Stimulated activated CD8-positive, alpha-beta memory T cell treated with anti-CD3 and anti-CD28 coated beads, Interleukin-15, amount 100 ng/mL, for 48 hours (primary cell): Measurements from ENCODE around the gene FOXK2.
"Not testable (repeated sequence)": the region's sequence is repeated elsewhere in the genome, so short reads cannot be mapped to it uniquely, and the experiment has no call there.

ENCODE experiments used
- DNase-seq, 2 donors: peaks; one replicate each; pipeline ENCODE4 v3.0.0-alpha.2; 2020; ENCODE audit warnings: low read depth in 2 of 2

Gene FOXK2

DNA sequence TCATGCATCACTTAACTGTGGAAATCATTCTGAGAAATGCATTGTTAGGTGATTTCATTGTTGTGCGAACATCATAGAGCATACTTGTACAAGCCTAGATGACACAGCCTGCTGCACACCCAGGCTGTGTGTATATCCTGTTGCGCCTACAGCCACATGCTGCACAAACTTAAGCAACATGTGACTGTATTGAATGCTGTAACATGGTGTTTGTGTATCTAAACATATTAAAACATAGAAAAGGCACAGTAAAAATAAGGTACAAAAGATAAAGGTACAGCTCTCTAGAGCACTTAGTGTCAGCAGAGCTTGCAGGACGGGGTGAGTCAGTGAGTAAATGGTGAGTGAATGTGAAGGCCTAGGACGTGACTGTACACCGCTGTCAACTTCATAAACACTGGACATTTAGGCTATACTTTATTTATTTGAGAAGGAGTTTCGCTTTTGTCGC is 11.9 kb downstream of the FOXK2 start:
- no peak for DNase-seq

GRCh38 chr17:82534401-82534812 is 14.9 kb downstream of the FOXK2 start:
- no peak for DNase-seq

DNA sequence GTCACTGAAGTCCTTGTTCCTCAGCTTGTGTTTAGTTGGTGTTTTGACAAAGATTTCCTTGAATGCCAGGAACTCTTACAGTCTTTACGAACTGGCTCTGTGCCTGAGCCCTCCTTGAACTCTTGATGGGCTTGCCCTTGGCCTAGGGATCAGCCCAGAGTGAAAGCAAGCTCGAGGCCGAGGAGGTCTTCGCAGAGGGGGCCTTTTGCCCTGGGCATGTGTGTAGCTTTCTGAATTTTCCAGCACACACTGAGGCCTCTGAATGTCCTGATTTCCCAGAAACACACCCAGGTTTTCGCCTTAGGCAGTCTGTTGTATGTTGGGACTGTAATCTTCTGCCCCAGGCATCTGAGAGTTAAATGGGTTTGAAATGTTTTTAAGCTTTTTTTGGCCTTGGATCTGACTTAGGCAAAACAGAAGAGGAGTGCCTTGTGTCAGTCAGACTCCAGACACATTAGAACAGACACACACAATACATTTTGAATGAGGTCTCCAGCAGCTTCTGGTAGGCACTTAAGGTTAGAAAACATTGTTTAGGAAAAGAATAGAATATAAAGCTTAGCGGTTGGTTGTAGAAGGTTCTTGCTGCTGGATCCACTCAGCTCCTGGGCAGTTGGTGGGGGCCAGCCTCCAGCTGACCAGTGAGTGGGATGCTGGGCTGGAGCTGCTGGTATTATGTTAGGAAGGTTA is 17.1 kb downstream of the FOXK2 start:
- no peak for DNase-seq

DNA sequence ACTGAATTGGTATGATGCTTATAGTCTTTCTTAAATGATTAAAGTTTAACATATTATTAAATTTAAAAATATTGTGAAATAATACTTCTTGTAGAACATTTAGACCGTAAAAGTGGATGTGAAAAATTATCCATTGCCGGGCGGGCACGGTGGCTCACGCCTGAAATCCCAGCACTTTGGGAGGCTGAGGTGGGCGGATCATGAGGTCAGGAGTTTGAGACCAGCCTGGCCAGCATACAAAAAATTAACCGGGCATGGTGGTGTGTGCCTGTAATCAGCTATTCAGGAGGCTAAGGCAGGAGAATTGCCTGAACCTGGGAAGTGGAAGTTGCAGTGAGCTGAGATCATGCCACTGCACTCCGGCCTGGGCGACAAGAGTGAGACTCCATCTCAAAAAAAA is 17.7 kb downstream of the FOXK2 start:
- not testable (repeated sequence) for DNase-seq

- DNase-seq, result not testable (repeated sequence)
Observed at GRCh38 chr17:82539076-82539475, 19.5 kb downstream of the FOXK2 start.

DNA sequence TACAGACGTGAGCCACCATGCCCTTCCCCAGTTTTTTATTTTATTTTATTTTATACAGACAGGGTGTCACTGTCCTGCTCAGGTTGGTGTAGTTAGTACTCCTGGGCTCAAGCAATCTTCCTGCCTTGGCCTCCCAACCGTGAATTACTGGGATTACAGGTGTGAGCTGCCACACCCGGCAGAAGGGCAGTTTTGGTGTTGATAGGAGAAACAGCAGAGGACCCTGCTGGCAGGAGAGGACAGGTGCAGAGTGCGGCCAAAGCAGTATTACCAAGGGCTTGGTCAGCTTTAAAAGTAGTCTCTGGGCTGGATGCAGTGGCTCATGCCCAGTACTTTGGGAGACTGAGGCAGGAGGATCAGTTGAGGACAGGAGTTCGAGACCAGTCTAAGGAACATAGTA is 22.9 kb downstream of the FOXK2 start:
- no peak for DNase-seq

DNA sequence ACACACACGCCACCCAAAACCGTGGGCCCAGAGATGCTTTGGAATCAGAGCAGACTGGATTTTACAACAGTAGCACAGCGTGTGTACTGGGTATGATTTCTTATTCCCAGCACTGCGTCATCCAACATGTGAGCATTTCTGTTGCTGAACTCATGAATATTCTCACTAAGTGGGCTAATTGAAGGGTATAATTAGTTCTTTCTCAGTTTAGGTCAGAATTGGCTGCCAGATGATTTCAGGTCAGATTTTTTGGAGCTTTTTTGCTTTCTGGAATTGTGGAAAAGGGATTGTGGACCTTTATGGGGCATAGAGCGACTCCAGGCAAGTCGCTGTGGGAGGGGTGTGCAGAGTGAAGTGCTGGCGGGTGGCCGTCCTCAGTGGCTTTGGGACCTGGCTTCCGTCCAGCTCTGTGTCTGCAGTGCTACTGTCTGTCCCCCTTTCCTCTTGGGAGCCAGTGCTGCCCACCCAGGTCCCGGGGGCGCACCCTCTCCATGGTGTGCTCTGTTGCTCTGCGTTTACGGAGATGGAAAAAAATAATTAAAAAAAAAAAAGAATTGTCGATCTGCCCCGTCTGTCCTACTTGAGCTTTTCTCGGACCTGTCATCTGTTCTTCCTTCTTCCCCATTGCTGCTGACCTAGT is 25.0 kb downstream of the FOXK2 start:
- DNase-seq, result no peak

DNA sequence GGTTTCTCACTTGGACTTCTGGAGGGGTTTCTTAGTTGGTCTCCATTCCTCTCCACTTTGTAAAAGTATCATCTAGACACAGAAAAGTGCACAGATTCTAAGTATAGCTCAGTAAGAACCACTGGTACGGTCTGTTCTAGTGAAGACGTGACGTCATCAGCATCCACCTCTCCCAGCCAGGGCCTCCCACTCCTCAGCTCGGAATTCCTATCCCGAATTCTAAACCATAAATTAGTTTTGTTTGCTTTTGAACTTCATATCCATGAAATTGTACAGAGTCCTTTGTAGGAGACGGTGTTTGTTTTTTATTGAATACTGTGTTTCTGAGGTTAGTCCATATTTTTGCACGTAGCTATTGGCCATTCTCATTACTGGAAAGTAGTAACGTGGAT is 25.5 kb downstream of the FOXK2 start:
- no peak for DNase-seq

- no peak for DNase-seq
Observed at GRCh38 chr17:82547981-82548380, 28.4 kb downstream of the FOXK2 start.

DNA sequence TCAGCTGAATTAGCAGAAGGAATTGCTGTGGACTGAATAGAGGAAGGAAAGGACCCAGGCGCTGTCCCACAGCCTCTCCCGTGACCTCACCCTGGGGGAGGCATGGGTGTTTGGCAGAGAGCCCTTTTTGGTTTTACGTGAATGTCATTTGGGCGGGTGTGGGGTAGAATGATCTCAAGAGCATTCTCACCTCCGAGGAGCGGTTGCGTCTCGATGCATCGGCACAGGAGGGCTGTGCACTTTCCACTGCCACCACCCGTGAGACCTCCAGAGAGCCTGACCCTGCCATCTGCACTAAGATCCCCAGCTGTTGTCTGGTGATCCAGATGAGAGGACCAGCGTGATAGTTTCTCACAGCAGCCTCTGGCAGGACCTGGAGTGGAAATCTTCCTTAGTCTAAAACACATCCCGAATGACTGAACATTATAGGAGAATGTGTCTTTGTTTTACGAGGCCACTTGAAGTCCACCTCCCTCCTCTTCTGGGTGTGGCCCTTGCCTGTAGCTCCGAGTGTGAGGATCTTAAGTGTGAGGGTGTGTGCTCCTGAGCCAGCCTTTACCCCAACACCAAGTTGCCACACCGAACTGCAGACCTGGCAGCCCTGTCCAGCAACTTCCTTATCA is 29.3 kb downstream of the FOXK2 start:
- peak in 1 of 2 donors; percentile 9 for DNase-seq

DNA sequence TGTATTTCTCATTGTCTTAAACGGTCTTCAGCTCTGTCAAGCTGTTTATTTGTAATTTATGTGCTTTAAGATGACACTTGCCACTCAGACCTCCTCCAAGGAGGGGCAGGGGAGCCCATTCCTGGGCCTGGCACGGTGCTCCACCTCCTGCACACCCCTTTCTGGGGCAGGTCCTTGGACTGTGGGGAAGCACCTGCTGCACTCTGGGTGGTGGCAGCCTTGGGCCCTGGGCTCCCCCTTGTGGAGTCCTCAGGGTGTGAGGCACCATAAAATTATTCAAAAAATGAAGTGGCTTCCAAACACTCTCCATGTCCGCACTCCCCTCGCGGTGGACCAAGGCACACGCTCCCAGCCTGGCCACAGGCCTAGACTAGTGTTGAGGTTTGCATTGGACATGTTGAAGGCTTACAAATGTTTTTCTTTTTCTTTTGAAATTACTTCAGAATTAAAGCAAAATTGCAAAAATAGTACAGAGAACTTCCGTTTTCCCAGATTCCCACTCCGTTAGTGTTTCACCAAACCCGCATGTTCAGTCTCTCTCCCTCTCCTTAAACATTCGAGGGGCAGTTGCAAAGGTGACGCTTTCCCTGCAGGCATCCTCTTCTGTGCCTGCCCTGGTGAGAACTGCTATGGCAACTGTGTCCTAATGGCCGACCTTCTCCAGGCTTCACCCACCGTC is 32.4 kb downstream of the FOXK2 start:
- peak; percentile 59 to 64 for DNase-seq

DNA sequence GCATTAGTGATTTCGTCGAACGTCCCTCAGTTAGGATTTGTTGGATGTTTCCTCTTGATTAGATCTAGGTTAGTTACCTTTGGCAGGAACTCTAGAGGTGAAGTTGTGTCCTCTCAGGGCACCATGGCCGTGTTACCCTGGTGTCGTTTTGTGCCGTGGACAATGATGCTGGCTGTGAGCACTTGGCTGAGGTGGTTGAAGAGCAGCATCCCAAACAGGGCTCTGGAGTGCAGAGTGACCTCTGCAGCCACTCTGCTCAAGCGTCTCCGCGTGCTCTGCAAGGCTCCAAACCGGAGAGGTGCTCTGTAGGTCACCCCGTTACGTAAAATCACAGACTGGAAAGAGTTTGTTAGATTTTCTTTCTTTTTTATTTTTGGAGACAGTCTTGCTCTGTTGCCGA is 33.0 kb downstream of the FOXK2 start:
- no peak for DNase-seq

- no peak for DNase-seq
Observed at GRCh38 chr17:82553210-82553930, 33.8 kb downstream of the FOXK2 start.

DNA sequence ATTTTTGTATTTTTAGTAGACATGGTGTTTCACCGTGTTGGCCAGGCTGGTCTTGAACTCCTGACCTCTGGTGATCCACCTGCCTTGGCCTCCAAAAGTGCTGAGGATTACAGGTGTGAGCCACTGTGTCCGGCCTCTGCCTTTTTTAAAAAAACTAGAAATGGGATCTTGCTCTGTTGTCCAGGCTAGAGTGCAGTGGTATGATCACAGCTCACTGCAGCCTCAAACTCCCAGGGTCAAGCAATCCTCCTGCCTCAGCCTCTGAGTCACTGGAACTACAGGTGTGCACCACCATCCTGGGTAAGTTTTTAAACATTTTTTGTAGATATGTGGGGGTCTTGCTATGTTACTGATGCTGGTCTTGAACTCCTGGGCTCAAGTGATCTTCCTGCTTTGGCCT is 38.0 kb downstream of the FOXK2 start:
- DNase-seq, result not testable (repeated sequence)

DNA sequence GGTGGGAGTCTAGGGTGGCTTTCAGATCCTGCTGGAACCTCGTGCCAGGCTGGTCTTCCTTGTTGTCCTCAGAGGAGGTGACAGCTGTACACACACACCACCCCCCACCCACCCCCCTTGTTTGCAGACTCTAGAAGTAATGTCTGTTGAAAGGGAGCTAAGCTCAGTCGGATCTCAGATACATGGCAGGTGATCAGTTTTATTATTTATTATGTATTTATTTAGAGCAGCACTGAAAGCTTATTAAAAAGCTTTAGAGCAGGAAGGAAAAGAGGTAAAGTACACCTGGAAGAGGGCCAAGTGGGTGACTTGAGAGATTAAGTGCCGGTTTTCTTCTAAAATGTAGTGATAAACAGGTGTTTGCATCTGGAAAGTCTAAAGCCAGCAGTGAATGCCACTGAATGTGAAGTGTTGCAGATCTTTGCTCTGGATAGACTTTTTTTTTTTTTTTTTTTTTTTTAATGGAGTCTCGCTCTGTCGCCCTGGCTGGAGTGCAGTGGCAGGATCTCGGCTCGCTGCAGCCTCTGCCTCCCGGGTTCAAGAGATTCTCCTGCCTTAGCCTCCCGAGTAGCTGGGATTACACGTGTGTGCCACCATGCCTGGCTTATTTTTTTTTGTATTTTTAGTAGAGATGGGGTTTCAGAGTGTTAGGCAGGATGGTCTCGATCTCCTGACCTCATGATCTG is 40.2 kb downstream of the FOXK2 start:
- DNase-seq, result no peak

GRCh38 chr17:82560252-82560642 is 40.7 kb downstream of the FOXK2 start:
- DNase-seq, result no peak

DNA sequence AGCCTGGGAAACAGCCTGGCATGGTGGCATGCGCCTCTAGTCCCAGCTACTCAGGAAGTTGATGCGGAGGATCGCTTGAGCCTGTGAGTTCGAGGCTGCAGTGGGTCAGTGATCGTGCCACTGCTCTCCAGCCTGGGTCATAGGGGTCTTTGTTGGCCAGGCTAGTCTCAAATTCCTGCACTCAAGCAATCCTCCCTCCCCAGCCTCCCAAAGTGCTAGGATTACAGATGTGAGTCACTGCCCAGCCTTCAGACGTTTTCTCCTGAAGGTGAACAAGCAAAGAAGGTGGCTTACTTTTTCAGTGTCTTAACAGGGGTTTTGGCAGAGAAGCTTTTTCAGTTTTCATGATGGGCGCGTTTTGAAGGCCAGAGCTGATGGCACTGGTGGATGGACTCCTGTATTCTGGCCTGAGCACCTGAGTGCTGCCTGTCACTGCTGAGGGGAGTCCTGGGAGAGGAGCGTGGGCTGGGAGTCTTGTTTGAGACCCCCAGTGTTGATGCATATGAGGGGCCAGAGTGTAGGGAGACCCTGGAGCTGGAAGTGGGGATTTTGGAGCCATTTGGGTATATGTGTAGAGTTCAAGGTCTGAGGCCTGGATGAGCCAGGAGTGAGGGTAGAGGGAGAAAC is 41.4 kb downstream of the FOXK2 start:
- DNase-seq, result no peak

GRCh38 chr17:82561429-82562035 is 42.0 kb downstream of the FOXK2 start:
- DNase-seq, result no peak

DNA sequence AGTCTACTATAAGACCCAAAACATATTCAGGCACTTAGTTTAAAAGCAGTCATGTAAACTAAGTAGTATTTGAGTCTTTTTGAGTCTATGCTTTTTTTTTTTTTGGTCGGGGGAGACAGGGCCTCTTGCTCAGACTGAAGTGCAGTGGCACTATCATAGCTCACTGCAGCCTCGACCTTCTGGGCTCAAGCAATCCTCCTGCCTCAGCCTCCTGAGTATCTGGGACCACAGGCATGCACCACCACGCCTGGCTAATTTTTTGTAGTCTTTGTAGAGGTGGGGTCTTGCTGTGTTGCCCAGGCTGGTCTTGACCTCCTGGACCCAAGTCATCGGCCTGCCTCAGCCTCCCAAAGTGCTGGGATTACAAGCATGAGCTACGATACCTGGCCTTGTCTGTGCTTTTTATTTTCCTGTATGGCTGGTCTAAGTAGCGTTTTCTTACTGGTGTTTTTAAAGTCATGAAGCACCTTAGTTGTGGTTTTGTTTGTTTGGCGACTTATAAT is 43.2 kb downstream of the FOXK2 start:
- DNase-seq, result not testable (repeated sequence)

- DNase-seq, result no peak
Observed at GRCh38 chr17:82563318-82563717, 43.8 kb downstream of the FOXK2 start.
